MM.1S (cell line): ENCODE results near the gene FOXA3.
"Not testable (repeated sequence)": the region's sequence is repeated elsewhere in the genome, so short reads cannot be mapped to it uniquely, and the experiment has no call there.

Source experiments
- DNase-seq: peaks from one replicate; pipeline ENCODE4 v3.0.0-alpha.2; 2015
- H2AFZ ChIP-seq: fragments of 300-600 bp; sonication (generic); 2 replicates; pipeline ENCODE4 v1.6.0; 2016; ENCODE audit warnings: antibody characterized with exemption, low read length
- H3F3A ChIP-seq: fragments of 300-600 bp; sonication (generic); 2 replicates; pipeline ENCODE4 v1.6.1; 2016; ENCODE audit warnings: mild to moderate bottlenecking, antibody characterized with exemption, low read length, moderate library complexity, mixed read lengths; ENCODE audit not compliant: insufficient read depth
- H3K27ac ChIP-seq: fragments of 300-600 bp; sonication (generic); 2 replicates; pipeline ENCODE4 v1.5.1; 2016; ENCODE audit warnings: mild to moderate bottlenecking, low read length
- H3K27me3 ChIP-seq: fragments of 300-600 bp; sonication (generic); replicated peaks from 2 replicates; pipeline ENCODE4 v1.6.0; 2016; ENCODE audit warnings: low read length; ENCODE audit not compliant: insufficient read depth
- H3K36me3 ChIP-seq: fragments of 300-600 bp; sonication (generic); replicated peaks from 2 replicates; pipeline ENCODE4 v1.6.1; 2016; ENCODE audit warnings: mild to moderate bottlenecking, low read length, mixed read lengths; ENCODE audit not compliant: insufficient read depth
- H3K4me1 ChIP-seq: fragments of 300-600 bp; sonication (generic); 2 replicates; pipeline ENCODE4 v1.6.1; 2016; ENCODE audit warnings: low read length, mixed read lengths
- H3K4me2 ChIP-seq: fragments of 300-600 bp; sonication (generic); 2 replicates; pipeline ENCODE4 v1.6.0; 2016; ENCODE audit warnings: low read depth, low read length
- H3K4me3 ChIP-seq: fragments of 300-600 bp; sonication (generic); 2 replicates; pipeline ENCODE4 v1.5.1; 2016; ENCODE audit warnings: low read length, mixed read lengths
- H3K79me2 ChIP-seq: fragments of 300-600 bp; sonication (generic); 2 replicates; pipeline ENCODE4 v1.6.1; 2016; ENCODE audit warnings: mixed run types, low read length, mixed read lengths
- H3K9ac ChIP-seq: fragments of 300-600 bp; sonication (generic); 2 replicates; pipeline ENCODE4 v1.6.1; 2016; ENCODE audit warnings: low read length, mixed read lengths
- H3K9me2 ChIP-seq: fragments of 300-600 bp; sonication (generic); replicated peaks from 2 replicates; pipeline ENCODE4 v1.6.1; 2016; ENCODE audit warnings: mild to moderate bottlenecking, low read length, mixed read lengths; ENCODE audit not compliant: insufficient read depth
- H3K9me3 ChIP-seq: fragments of 300-600 bp; sonication (generic); replicated peaks from 2 replicates; pipeline ENCODE4 v1.6.1; 2016; ENCODE audit warnings: mild to moderate bottlenecking, low read length, mixed read lengths; ENCODE audit not compliant: insufficient read depth
- H4K20me1 ChIP-seq: fragments of 300-600 bp; sonication (generic); 2 replicates; pipeline ENCODE4 v1.6.1; 2016; ENCODE audit warnings: mild to moderate bottlenecking, low read length, moderate library complexity, mixed read lengths; ENCODE audit not compliant: insufficient read depth
- EZH2 ChIP-seq: fragments of 300-600 bp; sonication (generic); optimal IDR thresholded peaks from 2 replicates; pipeline ENCODE3; 2017; ENCODE audit warnings: low read depth, mild to moderate bottlenecking, antibody characterized with exemption, low read length, mixed read lengths
- EZH2phosphoT487 ChIP-seq: fragments of 300-600 bp; sonication (generic); IDR thresholded peaks from 2 replicates; pipeline ENCODE4 v1.6.1; 2018; ENCODE audit warnings: antibody characterized with exemption, low read length
- TF ChIP-seq, protein P1 (sequence below): fragments of 300-600 bp; sonication (generic); IDR thresholded peaks from 2 replicates; pipeline ENCODE4 v1.5.1; 2016; ENCODE audit warnings: antibody characterized with exemption, low read length, mixed read lengths

Gene FOXA3

GRCh38 chr19:45889210-45889885 lies 25.2 kb downstream of the FOXA3 start:
- no peak overlapping the region for H2AFZ ChIP-seq
- no peaks in the 10 kb centered on the region for H3K9me2 ChIP-seq
- 0 out of 2 replicates have a peak, but pooled peaks cover 3% of the 10 kb centered on the region for H3K4me1 ChIP-seq
- no peaks in the 10 kb centered on the region for H3K9me3 ChIP-seq
- peaks cover 10% of the 10 kb centered on the region for H3K79me2 ChIP-seq
- H3K4me3 ChIP-seq = no peak overlapping the region
- H3K27ac ChIP-seq = no peak overlapping the region
- no peak overlapping the region for H3K9ac ChIP-seq
- no peaks in the 10 kb centered on the region for H3K36me3 ChIP-seq
- H3K27me3 ChIP-seq = no peaks in the 10 kb centered on the region
- no peak for DNase-seq
- H4K20me1 ChIP-seq = no peaks in the 10 kb centered on the region
- no peaks in the 10 kb centered on the region; the same call in 1 of the 2 replicates for H3F3A ChIP-seq
- no peak overlapping the region for H3K4me2 ChIP-seq
- no peak for TF ChIP-seq EZH2phosphoT487
- TF ChIP-seq, protein P1, sequence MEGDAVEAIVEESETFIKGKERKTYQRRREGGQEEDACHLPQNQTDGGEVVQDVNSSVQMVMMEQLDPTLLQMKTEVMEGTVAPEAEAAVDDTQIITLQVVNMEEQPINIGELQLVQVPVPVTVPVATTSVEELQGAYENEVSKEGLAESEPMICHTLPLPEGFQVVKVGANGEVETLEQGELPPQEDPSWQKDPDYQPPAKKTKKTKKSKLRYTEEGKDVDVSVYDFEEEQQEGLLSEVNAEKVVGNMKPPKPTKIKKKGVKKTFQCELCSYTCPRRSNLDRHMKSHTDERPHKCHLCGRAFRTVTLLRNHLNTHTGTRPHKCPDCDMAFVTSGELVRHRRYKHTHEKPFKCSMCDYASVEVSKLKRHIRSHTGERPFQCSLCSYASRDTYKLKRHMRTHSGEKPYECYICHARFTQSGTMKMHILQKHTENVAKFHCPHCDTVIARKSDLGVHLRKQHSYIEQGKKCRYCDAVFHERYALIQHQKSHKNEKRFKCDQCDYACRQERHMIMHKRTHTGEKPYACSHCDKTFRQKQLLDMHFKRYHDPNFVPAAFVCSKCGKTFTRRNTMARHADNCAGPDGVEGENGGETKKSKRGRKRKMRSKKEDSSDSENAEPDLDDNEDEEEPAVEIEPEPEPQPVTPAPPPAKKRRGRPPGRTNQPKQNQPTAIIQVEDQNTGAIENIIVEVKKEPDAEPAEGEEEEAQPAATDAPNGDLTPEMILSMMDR = no peak
- TF ChIP-seq EZH2 = no peak

DNA sequence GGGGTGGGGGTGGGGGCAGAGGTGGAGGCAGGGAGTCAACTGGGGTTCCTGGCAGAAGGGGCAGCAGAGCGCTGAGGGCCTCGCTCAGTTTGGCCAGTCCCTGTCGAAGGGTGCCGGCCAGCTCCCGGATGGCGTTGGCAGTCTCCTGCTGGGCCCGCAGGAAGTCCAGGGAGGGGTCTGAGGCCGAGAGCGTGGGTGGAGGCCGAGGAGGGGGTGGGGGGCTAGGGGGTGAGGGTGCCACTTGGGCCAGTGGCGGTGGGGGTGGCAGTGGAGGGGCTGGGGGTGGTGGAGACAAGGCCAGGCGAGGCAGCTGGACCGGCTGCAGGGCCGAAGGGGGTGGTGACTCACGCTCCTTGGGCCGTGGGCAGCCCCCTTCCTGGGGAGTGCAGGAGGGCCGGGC lies 26.8 kb downstream of the FOXA3 start:
- TF ChIP-seq EZH2 (no peak), EZH2phosphoT487 (no peak)
- TF ChIP-seq, protein P1 = no peak
- no peak overlapping the region for H2AFZ ChIP-seq
- H3K36me3 ChIP-seq = no peaks in the 10 kb centered on the region
- H3K79me2 ChIP-seq = no peaks in the 10 kb centered on the region
- no peak overlapping the region for H3K4me3 ChIP-seq
- H4K20me1 ChIP-seq = no peaks in the 10 kb centered on the region
- DNase-seq = no peak
- no peak overlapping the region for H3K4me2 ChIP-seq
- no peak overlapping the region for H3K9ac ChIP-seq
- H3K9me2 ChIP-seq = no peaks in the 10 kb centered on the region
- no peaks in the 10 kb centered on the region for H3K27me3 ChIP-seq
- no peaks in the 10 kb centered on the region for H3K9me3 ChIP-seq
- no peaks in the 10 kb centered on the region for H3K4me1 ChIP-seq
- no peaks in the 10 kb centered on the region; the same call in 1 of the 2 replicates for H3F3A ChIP-seq
- H3K27ac ChIP-seq = no peak overlapping the region

GRCh38 chr19:45895519-45895972 lies 31.4 kb downstream of the FOXA3 start:
- no peaks in the 10 kb centered on the region for H3K36me3 ChIP-seq
- H4K20me1 ChIP-seq = no peaks in the 10 kb centered on the region
- TF ChIP-seq EZH2phosphoT487 (no peak), EZH2 (no peak)
- TF ChIP-seq, protein P1 = no peak
- H3K4me1 ChIP-seq = no peaks in the 10 kb centered on the region
- no peak overlapping the region for H2AFZ ChIP-seq
- H3K27ac ChIP-seq = no peak overlapping the region
- no peaks in the 10 kb centered on the region for H3K79me2 ChIP-seq
- no peak for DNase-seq
- H3K9ac ChIP-seq = no peak overlapping the region
- no peaks in the 10 kb centered on the region for H3K27me3 ChIP-seq
- H3F3A ChIP-seq = no peaks in the 10 kb centered on the region; the same call in 1 of the 2 replicates
- H3K4me3 ChIP-seq = no peak overlapping the region
- no peaks in the 10 kb centered on the region for H3K9me3 ChIP-seq
- no peaks in the 10 kb centered on the region for H3K9me2 ChIP-seq
- H3K4me2 ChIP-seq = no peak overlapping the region

- H3K36me3 ChIP-seq, H3F3A ChIP-seq, DNase-seq, H3K79me2 ChIP-seq, H3K9me3 ChIP-seq, H3K27ac ChIP-seq, H3K9ac ChIP-seq, H3K4me2 ChIP-seq, H3K4me3 ChIP-seq, H3K4me1 ChIP-seq, H3K27me3 ChIP-seq, H4K20me1 ChIP-seq, H3K9me2 ChIP-seq, H2AFZ ChIP-seq: not testable (repeated sequence)
Observed at GRCh38 chr19:45895983-45896599, 32.0 kb downstream of the FOXA3 start.
